ENCODE measurements around the gene ELF2. TPM values are rescaled to one million over a fixed set of nuclear protein-coding genes. Genes with fewer than 3 reads are reported as not detected.

Gene ELF2
- polyA plus RNA-seq, 1 experiment = 40.4 TPM

DNA sequence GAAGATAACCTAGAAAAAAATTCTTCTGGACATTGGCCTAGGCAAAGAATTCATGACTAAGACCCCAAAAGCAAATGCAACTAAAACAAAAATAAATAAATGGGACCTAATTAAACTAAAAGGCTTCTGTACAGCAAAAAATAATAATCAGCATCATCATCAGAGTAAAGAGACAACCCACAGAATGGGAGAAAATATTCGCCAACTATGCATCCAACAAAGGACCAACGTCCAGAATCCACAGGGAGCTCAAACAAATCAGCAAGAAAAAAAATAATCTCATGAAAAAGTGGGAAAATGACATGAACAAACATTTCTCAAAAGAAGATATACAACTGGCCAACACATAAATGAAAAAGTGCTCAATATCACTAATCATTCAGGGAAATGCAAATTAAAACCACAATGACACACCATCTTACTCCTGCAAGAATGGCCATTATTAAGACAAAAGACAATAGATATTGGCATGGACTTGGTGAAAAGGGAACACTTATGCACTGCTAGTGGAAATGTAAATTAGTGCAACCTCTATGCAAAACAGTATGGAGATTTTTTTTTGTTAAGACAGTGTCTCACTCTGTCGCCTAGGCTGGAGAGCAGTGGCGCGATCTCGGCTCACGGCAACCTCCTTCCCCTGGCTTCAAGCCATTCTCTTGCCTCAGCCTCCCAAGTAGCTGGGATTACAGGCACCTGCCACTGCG lies 29.9 kb downstream of the ELF2 start:
- ChIA-PET CTCF (no interaction called here), POLR2A (no interaction called here)

DNA sequence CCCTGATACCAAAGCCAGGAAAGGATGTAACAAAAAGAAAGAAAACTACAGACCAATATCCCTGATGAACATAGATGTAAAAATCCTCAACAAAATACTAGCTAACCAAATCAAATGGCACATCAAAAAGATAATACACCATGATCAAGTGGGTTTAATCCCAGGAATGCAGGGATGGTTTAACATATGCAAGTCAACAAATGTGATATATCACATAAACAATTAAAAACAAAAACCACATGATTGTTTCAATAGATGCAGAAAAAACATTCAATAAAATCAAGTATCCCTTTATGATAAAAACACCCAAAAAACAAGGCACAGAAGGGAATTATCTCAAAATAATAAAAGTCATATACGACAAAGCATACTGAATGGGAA lies 31.5 kb downstream of the ELF2 start:
- TF ChIP-seq, protein P1, sequence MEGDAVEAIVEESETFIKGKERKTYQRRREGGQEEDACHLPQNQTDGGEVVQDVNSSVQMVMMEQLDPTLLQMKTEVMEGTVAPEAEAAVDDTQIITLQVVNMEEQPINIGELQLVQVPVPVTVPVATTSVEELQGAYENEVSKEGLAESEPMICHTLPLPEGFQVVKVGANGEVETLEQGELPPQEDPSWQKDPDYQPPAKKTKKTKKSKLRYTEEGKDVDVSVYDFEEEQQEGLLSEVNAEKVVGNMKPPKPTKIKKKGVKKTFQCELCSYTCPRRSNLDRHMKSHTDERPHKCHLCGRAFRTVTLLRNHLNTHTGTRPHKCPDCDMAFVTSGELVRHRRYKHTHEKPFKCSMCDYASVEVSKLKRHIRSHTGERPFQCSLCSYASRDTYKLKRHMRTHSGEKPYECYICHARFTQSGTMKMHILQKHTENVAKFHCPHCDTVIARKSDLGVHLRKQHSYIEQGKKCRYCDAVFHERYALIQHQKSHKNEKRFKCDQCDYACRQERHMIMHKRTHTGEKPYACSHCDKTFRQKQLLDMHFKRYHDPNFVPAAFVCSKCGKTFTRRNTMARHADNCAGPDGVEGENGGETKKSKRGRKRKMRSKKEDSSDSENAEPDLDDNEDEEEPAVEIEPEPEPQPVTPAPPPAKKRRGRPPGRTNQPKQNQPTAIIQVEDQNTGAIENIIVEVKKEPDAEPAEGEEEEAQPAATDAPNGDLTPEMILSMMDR (IDR thresholded peaks at IDR 0.05; ENCODE audit: low read depth, low read length) = no peak
- ChIA-PET CTCF (no interaction called here), POLR2A (no interaction called here)
- no peaks in the 10 kb centered on the region for H3K27me3 ChIP-seq (ENCODE audit: control insufficient read depth, insufficient read depth, low read length)
- DNase-seq (ENCODE audit: low read depth, low spot score) = no peak
- peaks cover 3% of the 10 kb centered on the region; the same call in 1 of the 2 replicates for H3K9me3 ChIP-seq (ENCODE audit: control insufficient read depth, insufficient read depth, low read length)
- no peak overlapping the region for H3K27ac ChIP-seq (ENCODE audit: low read depth, low read length)
- H3K4me3 ChIP-seq (ENCODE audit: low read depth, low read length) = no peak overlapping the region

More for the DNA sequence above, 29.9 kb downstream of the ELF2 start:
- no peak overlapping the region for H3K27ac ChIP-seq (ENCODE audit: low read depth, low read length)
- DNase-seq (ENCODE audit: low read depth, low spot score) = no peak
- peaks cover 3% of the 10 kb centered on the region; the same call in 1 of the 2 replicates for H3K9me3 ChIP-seq (ENCODE audit: control insufficient read depth, insufficient read depth, low read length)
- no peaks in the 10 kb centered on the region for H3K27me3 ChIP-seq (ENCODE audit: control insufficient read depth, insufficient read depth, low read length)
- H3K4me3 ChIP-seq (ENCODE audit: low read depth, low read length) = no peak overlapping the region
- TF ChIP-seq, protein P1 (IDR thresholded peaks at IDR 0.05; ENCODE audit: low read depth, low read length) = no peak

DNA sequence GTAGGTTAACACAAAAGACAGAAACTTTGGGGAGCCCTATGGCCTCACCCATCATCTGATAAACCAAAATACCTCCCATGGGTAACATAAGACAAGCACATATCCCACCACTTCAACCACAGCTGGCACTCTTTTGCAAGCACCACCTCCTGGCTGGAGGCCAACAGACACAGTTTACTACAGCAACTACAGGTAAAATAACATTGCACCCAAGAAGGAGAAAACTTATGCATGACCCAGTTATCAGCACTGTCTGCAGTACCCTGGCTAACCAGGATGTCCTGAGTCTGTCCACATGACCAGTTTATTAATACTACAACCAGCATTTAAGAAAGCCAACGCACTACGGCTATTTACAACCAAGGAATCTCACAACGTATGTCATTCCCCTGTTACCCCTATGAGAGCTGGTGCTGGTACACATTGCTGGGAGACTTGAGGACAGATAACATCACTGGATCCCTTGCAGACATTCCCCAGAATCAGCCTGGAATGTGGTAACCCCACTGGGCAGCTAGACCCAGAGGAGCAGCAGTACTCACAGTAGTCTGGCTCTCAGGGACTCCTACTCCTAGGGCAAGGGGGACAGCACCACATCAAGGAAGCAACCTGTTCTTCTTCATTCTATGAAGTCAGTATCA lies 32.0 kb downstream of the ELF2 start:
- CTCF ChIA-PET = interaction anchor here (1.0 to 1.5 kb wide), 2 partner anchors 23 to 115 kb away, joined by 3 read pairs; no protein-coding TSS in a partner anchor
- TF ChIP-seq, protein P1 (IDR thresholded peaks at IDR 0.05; ENCODE audit: low read depth, low read length) = no peak
- peaks cover 3% of the 10 kb centered on the region; the same call in 1 of the 2 replicates for H3K9me3 ChIP-seq (ENCODE audit: control insufficient read depth, insufficient read depth, low read length)
- H3K27me3 ChIP-seq (ENCODE audit: control insufficient read depth, insufficient read depth, low read length) = no peaks in the 10 kb centered on the region
- POLR2A ChIA-PET = interaction anchor here (0.7 to 1.0 kb wide), 2 partner anchors 9 to 15 kb away, joined by 3 to 4 read pairs; no protein-coding TSS in a partner anchor
- H3K27ac ChIP-seq (ENCODE audit: low read depth, low read length) = peak overlapping the region; percentile 1
- no peak overlapping the region for H3K4me3 ChIP-seq (ENCODE audit: low read depth, low read length)
- DNase-seq (ENCODE audit: low read depth, low spot score) = no peak

DNA sequence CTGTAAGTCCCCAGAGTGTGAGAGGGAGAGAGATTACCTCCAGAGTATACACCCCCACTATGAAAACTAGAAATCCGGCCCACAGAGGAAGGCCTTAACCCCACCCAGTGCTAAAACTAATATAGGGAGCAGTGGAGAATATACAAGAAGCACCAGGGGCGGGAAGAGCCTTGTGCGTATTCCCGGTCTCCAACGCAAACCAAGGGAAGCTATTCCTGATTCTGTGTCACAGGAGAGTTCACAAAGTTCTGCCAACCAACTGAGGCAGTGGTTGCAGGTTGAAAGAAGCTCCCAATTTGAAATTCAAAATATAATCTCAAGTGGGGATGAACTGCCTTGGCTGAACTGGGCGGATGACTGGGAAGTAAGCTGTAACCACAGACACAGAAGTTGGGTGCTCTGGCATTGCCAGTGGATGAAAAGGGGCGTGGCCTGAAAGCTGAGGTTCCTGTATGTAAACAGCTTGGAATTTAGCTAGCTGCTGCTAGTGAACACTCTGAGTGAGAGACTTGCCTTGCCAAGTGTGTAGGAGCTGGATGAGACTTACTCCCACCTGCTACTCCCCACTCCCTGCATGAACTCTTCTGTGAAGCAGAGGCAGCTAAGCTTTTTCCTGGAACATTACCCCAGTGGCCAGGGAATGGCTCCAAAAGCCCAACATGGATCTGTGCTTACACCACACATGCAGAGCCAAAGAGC lies 32.7 kb downstream of the ELF2 start:
- ChIA-PET POLR2A (interaction anchor here (0.6 to 1.0 kb wide), 3 partner anchors 10 to 120 kb away, joined by 3 to 5 read pairs (median 4); no protein-coding TSS in a partner anchor), CTCF (interaction anchor here (1.0 to 1.5 kb wide), 2 partner anchors 23 to 114 kb away, joined by 3 read pairs; no protein-coding TSS in a partner anchor)
- TF ChIP-seq, protein P1 (IDR thresholded peaks at IDR 0.05; ENCODE audit: low read depth, low read length) = no peak
- Histone ChIP-seq H3K9me3 (ENCODE audit: control insufficient read depth, insufficient read depth, low read length) (peaks cover 3% of the 10 kb centered on the region; the same call in 1 of the 2 replicates), H3K27ac (ENCODE audit: low read depth, low read length) (peak overlapping the region; percentile 1), H3K27me3 (ENCODE audit: control insufficient read depth, insufficient read depth, low read length) (no peaks in the 10 kb centered on the region), H3K4me3 (ENCODE audit: low read depth, low read length) (no peak overlapping the region)
- peak; percentile 26 for DNase-seq (ENCODE audit: low read depth, low spot score)
